ENCODE results near the gene BRICD5.

DNA sequence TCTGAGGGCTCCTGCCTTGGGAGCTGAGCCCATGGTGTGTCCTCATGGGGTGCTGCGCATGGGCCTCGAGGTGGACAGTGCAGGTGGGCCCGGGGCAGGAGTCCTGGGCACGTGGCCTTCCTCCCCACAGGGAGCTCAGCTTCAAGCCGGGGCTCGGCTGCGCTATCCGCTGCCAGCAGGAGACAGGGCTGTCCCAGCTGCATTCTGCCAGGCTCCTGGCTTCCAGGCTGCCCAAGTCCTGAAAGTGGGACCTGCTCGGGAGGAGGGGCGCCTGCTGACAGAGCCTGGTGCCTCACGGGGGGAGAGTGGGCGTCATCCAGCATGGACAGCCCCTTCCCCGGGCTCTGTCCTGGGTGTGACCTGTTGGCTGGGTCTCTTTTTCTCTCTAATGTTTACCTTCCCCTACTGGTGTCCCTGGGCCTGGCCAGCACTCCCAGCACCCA is 48.0 kb downstream of the BRICD5 start:
- no peak for TF ChIP-seq EZH2 (IDR thresholded peaks at IDR 0.05; ENCODE audit: borderline replicate concordance, low read depth, low read length, severe bottlenecking)
- TF ChIP-seq, protein P1, sequence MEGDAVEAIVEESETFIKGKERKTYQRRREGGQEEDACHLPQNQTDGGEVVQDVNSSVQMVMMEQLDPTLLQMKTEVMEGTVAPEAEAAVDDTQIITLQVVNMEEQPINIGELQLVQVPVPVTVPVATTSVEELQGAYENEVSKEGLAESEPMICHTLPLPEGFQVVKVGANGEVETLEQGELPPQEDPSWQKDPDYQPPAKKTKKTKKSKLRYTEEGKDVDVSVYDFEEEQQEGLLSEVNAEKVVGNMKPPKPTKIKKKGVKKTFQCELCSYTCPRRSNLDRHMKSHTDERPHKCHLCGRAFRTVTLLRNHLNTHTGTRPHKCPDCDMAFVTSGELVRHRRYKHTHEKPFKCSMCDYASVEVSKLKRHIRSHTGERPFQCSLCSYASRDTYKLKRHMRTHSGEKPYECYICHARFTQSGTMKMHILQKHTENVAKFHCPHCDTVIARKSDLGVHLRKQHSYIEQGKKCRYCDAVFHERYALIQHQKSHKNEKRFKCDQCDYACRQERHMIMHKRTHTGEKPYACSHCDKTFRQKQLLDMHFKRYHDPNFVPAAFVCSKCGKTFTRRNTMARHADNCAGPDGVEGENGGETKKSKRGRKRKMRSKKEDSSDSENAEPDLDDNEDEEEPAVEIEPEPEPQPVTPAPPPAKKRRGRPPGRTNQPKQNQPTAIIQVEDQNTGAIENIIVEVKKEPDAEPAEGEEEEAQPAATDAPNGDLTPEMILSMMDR (IDR thresholded peaks at IDR 0.05; ENCODE audit: borderline replicate concordance, extremely low read depth, low read length, poor library complexity, severe bottlenecking) = no peak
